ENCODE data around the gene IVL.

The IVL gene

GRCh38 chr1:152912900-152913299 is 4.6 kb downstream of the IVL start:
- no peaks in the 10 kb centered on the region for H3K4me1 Mint-ChIP-seq (ENCODE audit: low read depth)
- H3K27ac Mint-ChIP-seq: no peak overlapping the region
- H3K36me3 Mint-ChIP-seq: no peaks in the 10 kb centered on the region
- H3K9me3 Mint-ChIP-seq (ENCODE audit: low read depth): no peaks in the 10 kb centered on the region
- H3K4me3 Mint-ChIP-seq: no peak overlapping the region
- peaks cover 28% of the 10 kb centered on the region for H3K27me3 Mint-ChIP-seq

GRCh38 chr1:152917794-152918193 is 9.4 kb downstream of the IVL start:
- Mint-ChIP-seq H3K4me1 (ENCODE audit: low read depth) (no peaks in the 10 kb centered on the region), H3K4me3 (no peak overlapping the region), H3K36me3 (no peaks in the 10 kb centered on the region), H3K27ac (no peak overlapping the region), H3K27me3 (peaks cover 28% of the 10 kb centered on the region), H3K9me3 (ENCODE audit: low read depth) (no peaks in the 10 kb centered on the region)

GRCh38 chr1:152919071-152919470 is 10.7 kb downstream of the IVL start:
- H3K27me3 Mint-ChIP-seq: peaks cover 25% of the 10 kb centered on the region
- no peaks in the 10 kb centered on the region for H3K36me3 Mint-ChIP-seq
- no peak overlapping the region for H3K4me3 Mint-ChIP-seq
- no peaks in the 10 kb centered on the region for H3K9me3 Mint-ChIP-seq (ENCODE audit: low read depth)
- H3K27ac Mint-ChIP-seq: no peak overlapping the region
- no peaks in the 10 kb centered on the region for H3K4me1 Mint-ChIP-seq (ENCODE audit: low read depth)

GRCh38 chr1:152924191-152924590 is 15.8 kb downstream of the IVL start:
- Mint-ChIP-seq H3K27me3 (peaks cover 10% of the 10 kb centered on the region), H3K9me3 (ENCODE audit: low read depth) (no peaks in the 10 kb centered on the region), H3K4me1 (ENCODE audit: low read depth) (no peaks in the 10 kb centered on the region), H3K27ac (no peak overlapping the region), H3K36me3 (no peaks in the 10 kb centered on the region), H3K4me3 (no peak overlapping the region)

- H3K27me3 Mint-ChIP-seq: peaks cover 9% of the 10 kb centered on the region
- no peak overlapping the region for H3K27ac Mint-ChIP-seq
- no peaks in the 10 kb centered on the region for H3K9me3 Mint-ChIP-seq (ENCODE audit: low read depth)
- H3K4me1 Mint-ChIP-seq (ENCODE audit: low read depth): no peaks in the 10 kb centered on the region
- no peaks in the 10 kb centered on the region for H3K36me3 Mint-ChIP-seq
- no peak overlapping the region for H3K4me3 Mint-ChIP-seq
Observed at GRCh38 chr1:152926091-152926490, 17.7 kb downstream of the IVL start.

GRCh38 chr1:152928671-152929070 is 20.3 kb downstream of the IVL start:
- H3K4me3 Mint-ChIP-seq: no peak overlapping the region
- no peak overlapping the region for H3K27ac Mint-ChIP-seq
- no peaks in the 10 kb centered on the region for H3K36me3 Mint-ChIP-seq
- H3K4me1 Mint-ChIP-seq (ENCODE audit: low read depth): no peaks in the 10 kb centered on the region
- no peaks in the 10 kb centered on the region for H3K9me3 Mint-ChIP-seq (ENCODE audit: low read depth)
- H3K27me3 Mint-ChIP-seq: peaks cover 2% of the 10 kb centered on the region

GRCh38 chr1:152932170-152932811 is 23.9 kb downstream of the IVL start:
- no peaks in the 10 kb centered on the region for H3K36me3 Mint-ChIP-seq
- H3K4me1 Mint-ChIP-seq (ENCODE audit: low read depth): no peaks in the 10 kb centered on the region

GRCh38 chr1:152933196-152933595 is 24.9 kb downstream of the IVL start:
- Mint-ChIP-seq H3K27me3 (peaks cover 2% of the 10 kb centered on the region), H3K9me3 (ENCODE audit: low read depth) (no peaks in the 10 kb centered on the region), H3K4me3 (no peak overlapping the region), H3K27ac (no peak overlapping the region), H3K4me1 (ENCODE audit: low read depth) (no peaks in the 10 kb centered on the region), H3K36me3 (no peaks in the 10 kb centered on the region)

More at GRCh38 chr1:152932170-152932811, 23.9 kb downstream of the IVL start:
- Mint-ChIP-seq H3K27ac (no peak overlapping the region), H3K9me3 (ENCODE audit: low read depth) (no peaks in the 10 kb centered on the region), H3K27me3 (peaks cover 2% of the 10 kb centered on the region), H3K4me3 (no peak overlapping the region)

GRCh38 chr1:152940614-152941013 is 32.3 kb downstream of the IVL start:
- Mint-ChIP-seq H3K36me3 (peaks cover 2% of the 10 kb centered on the region), H3K9me3 (ENCODE audit: low read depth) (no peaks in the 10 kb centered on the region), H3K27ac (no peak overlapping the region), H3K4me3 (no peak overlapping the region), H3K27me3 (peaks cover 4% of the 10 kb centered on the region), H3K4me1 (ENCODE audit: low read depth) (no peaks in the 10 kb centered on the region)

- Mint-ChIP-seq H3K27ac (no peak overlapping the region), H3K4me1 (ENCODE audit: low read depth) (no peaks in the 10 kb centered on the region), H3K9me3 (ENCODE audit: low read depth) (no peaks in the 10 kb centered on the region), H3K4me3 (no peak overlapping the region), H3K36me3 (peaks cover 2% of the 10 kb centered on the region), H3K27me3 (peaks cover 4% of the 10 kb centered on the region)
Observed at GRCh38 chr1:152941037-152941711, 32.8 kb downstream of the IVL start.

GRCh38 chr1:152942161-152942560 is 33.8 kb downstream of the IVL start:
- Mint-ChIP-seq H3K9me3 (ENCODE audit: low read depth) (no peaks in the 10 kb centered on the region), H3K27me3 (peaks cover 3% of the 10 kb centered on the region), H3K4me3 (no peak overlapping the region), H3K36me3 (peaks cover 2% of the 10 kb centered on the region), H3K4me1 (ENCODE audit: low read depth) (no peaks in the 10 kb centered on the region), H3K27ac (no peak overlapping the region)

- no peak overlapping the region for H3K27ac Mint-ChIP-seq
- H3K4me1 Mint-ChIP-seq (ENCODE audit: low read depth): no peaks in the 10 kb centered on the region
- H3K36me3 Mint-ChIP-seq: no peaks in the 10 kb centered on the region
- H3K27me3 Mint-ChIP-seq: peaks cover 5% of the 10 kb centered on the region
- H3K4me3 Mint-ChIP-seq: no peak overlapping the region
- no peaks in the 10 kb centered on the region for H3K9me3 Mint-ChIP-seq (ENCODE audit: low read depth)
Observed at GRCh38 chr1:152946248-152946647, 37.9 kb downstream of the IVL start.

GRCh38 chr1:152946651-152947256 is 38.4 kb downstream of the IVL start, which contains the start of gene SPRR5:
Gene SPRR5 (plus strand): TSS chr1:152947206. CDS start chr1:152948555, 1,349 bp downstream.
- H3K4me3 Mint-ChIP-seq: no peak within 1 kb of the TSS

GRCh38 chr1:152951711-152952110 is 43.4 kb downstream of the IVL start:
- H3K27me3 Mint-ChIP-seq: peaks cover 6% of the 10 kb centered on the region
- no peak overlapping the region for H3K4me3 Mint-ChIP-seq
- no peaks in the 10 kb centered on the region for H3K4me1 Mint-ChIP-seq (ENCODE audit: low read depth)
- H3K9me3 Mint-ChIP-seq (ENCODE audit: low read depth): no peaks in the 10 kb centered on the region
- no peak overlapping the region for H3K27ac Mint-ChIP-seq
- H3K36me3 Mint-ChIP-seq: no peaks in the 10 kb centered on the region

More at GRCh38 chr1:152946651-152947256, 38.4 kb downstream of the IVL start, which contains the start of gene SPRR5:
- no peak within 1 kb of the TSS for H3K27ac Mint-ChIP-seq
- no peaks in the 10 kb centered on the region for H3K9me3 Mint-ChIP-seq (ENCODE audit: low read depth)
- H3K36me3 Mint-ChIP-seq: no peaks in the 10 kb centered on the region
- H3K27me3 Mint-ChIP-seq: peaks cover 6% of the 10 kb centered on the region
- no peaks in the 10 kb centered on the region for H3K4me1 Mint-ChIP-seq (ENCODE audit: low read depth)

GRCh38 chr1:152953761-152954160 is 45.4 kb downstream of the IVL start:
- no peaks in the 10 kb centered on the region for H3K36me3 Mint-ChIP-seq
- H3K4me3 Mint-ChIP-seq: no peak overlapping the region
- peaks cover 4% of the 10 kb centered on the region for H3K27me3 Mint-ChIP-seq
- H3K9me3 Mint-ChIP-seq (ENCODE audit: low read depth): no peaks in the 10 kb centered on the region
- H3K27ac Mint-ChIP-seq: no peak overlapping the region
- H3K4me1 Mint-ChIP-seq (ENCODE audit: low read depth): no peaks in the 10 kb centered on the region

All from activated naive CD8-positive, alpha-beta T cell (primary cell).